H1 (cell line): Measurements from ENCODE around the gene HBS1L. TPM values are rescaled to one million over a fixed set of nuclear protein-coding genes. Genes with fewer than 3 reads are reported as not detected.

Experiments used
- CHD1 ChIP-seq: IDR thresholded peaks from 2 replicates; pipeline ENCODE4 v1.6.1; 2012; ENCODE audit warnings: low read depth, low read length, improper control_type of control experiment
- E2F6 ChIP-seq: IDR thresholded peaks from 2 replicates; pipeline ENCODE4 v1.6.1; 2012; ENCODE audit warnings: inconsistent platforms
- GABPA ChIP-seq: IDR thresholded peaks from 2 replicates; pipeline ENCODE4 v1.6.1; 2011; ENCODE audit warnings: mild to moderate bottlenecking, low read length, moderate library complexity, borderline replicate concordance; ENCODE audit not compliant: insufficient read depth
- KDM1A ChIP-seq: fragments of 200-600, 300-600 bp; sonication (generic); IDR thresholded peaks from 2 replicates; pipeline ENCODE4 v1.7.1; 2016; ENCODE audit warnings: mild to moderate bottlenecking, low read length, borderline replicate concordance
- NANOG ChIP-seq: IDR thresholded peaks from 2 replicates; pipeline ENCODE4 v1.6.1; 2011; ENCODE audit warnings: low read length, low read depth, mild to moderate bottlenecking, inconsistent platforms; ENCODE audit not compliant: insufficient read depth, poor library complexity, severe bottlenecking
- SUZ12 ChIP-seq: fragments of 200-600 bp; sonication (generic); IDR thresholded peaks from 2 replicates; pipeline ENCODE4 v1.6.1; 2012; ENCODE audit warnings: mild to moderate bottlenecking, inconsistent platforms, low read length, moderate library complexity, mixed read lengths
- polyA plus RNA-seq, 7 experiments: library from polyadenylated mRNA; depleted of rRNA in 3 of 7; stranded (reverse) in 5 of 7; unstranded in 2 of 7; fragments of >200 nt in 5 of 7; fragments of 200-250 nt in 2 of 7; gene quantifications; 1 replicate in 5 of 7; 2 replicates in 1 of 7; 4 replicates in 1 of 7; pipeline versions ENCODE4 v1.2.1 to v1.2.3, GENCODE V29; 2011 to 2013; ENCODE audit warnings: missing spikeins in 2 of 7, mixed read lengths in 2 of 7
- total RNA-seq: library from RNA; stranded (reverse); fragmentation: NEBNext Ultra II Directional; extraction: Animal tissue kit (Norgen Biotek cat#: 25700); gene quantifications from 2 replicates; pipeline ENCODE4 v1.2.1, GENCODE V29; 2021

HBS1L gene
- total and polyA plus RNA-seq, 2 of the 8 experiments (the other 6 are each of a cell fraction or from before 2014, with no cell fraction given) = 28.1 to 97.1 TPM

GRCh38 chr6:135072753-135073152 lies 18.1 kb upstream of the HBS1L start (continued):
- TF ChIP-seq E2F6 = no peak
- no peak for TF ChIP-seq SUZ12
- no peak for TF ChIP-seq KDM1A
- TF ChIP-seq NANOG = no peak
- TF ChIP-seq GABPA = no peak
- TF ChIP-seq CHD1 = no peak
- TF ChIP-seq, all 59 proteins: peak for 0
